Measurements from ENCODE around the gene ZNF280D. TPM values are rescaled to one million over a fixed set of nuclear protein-coding genes. Genes with fewer than 3 reads are reported as not detected.

Gene ZNF280D
- total RNA-seq, 1 experiment from 2014 or later, result 25.6 TPM

Small RNAs within 50 kb of the gene (small RNA-seq; reads per million reads assigned to genes)
- 0 reads per million in 2 experiments for gene RF00019

Other genes with a start within 250 kb of the ZNF280D start
- 125 and 142 TPM in 2 replicates for gene TCF12, start 185.1 kb upstream of the ZNF280D start, total RNA-seq (2014; rRNA removed; shearing (Covaris generic))